Hepatocyte (in vitro differentiated cells): ENCODE data around the gene INPP5D. TPM values are rescaled to one million over a fixed set of nuclear protein-coding genes. Genes with fewer than 3 reads are reported as not detected.

Experiments used
- DNase-seq: peaks from one replicate; pipeline ENCODE4 v3.0.0-alpha.2; 2016; ENCODE audit warnings: low spot score
- H2AFZ ChIP-seq: fragments of 200-600 bp; sonication (generic); 2 replicates; pipeline ENCODE4 v1.6.0; 2016; ENCODE audit warnings: antibody characterized with exemption, mild to moderate bottlenecking
- H3K27ac ChIP-seq: fragments of 200-600 bp; sonication (generic); 2 replicates; pipeline ENCODE4 v1.5.1; 2016; ENCODE audit warnings: mild to moderate bottlenecking
- H3K27me3 ChIP-seq: fragments of 200-600 bp; sonication (generic); 2 replicates; pipeline ENCODE4 v1.6.1; 2016
- H3K36me3 ChIP-seq: fragments of 200-600 bp; sonication (generic); replicated peaks from 2 replicates; pipeline ENCODE4 v1.5.1; 2016; ENCODE audit warnings: low read depth; ENCODE audit not compliant: insufficient read depth
- H3K4me1 ChIP-seq: fragments of 200-600 bp; sonication (generic); 2 replicates; pipeline ENCODE4 v1.5.1; 2016; ENCODE audit warnings: mild to moderate bottlenecking, moderate library complexity; ENCODE audit not compliant: insufficient read depth
- H3K4me2 ChIP-seq: fragments of 200-600 bp; sonication (generic); 2 replicates; pipeline ENCODE4 v1.6.0; 2016
- H3K4me3 ChIP-seq: fragments of 200-600 bp; sonication (generic); 2 replicates; pipeline ENCODE4 v1.5.1; 2016; ENCODE audit warnings: mild to moderate bottlenecking
- H3K79me2 ChIP-seq: fragments of 200-600 bp; sonication (generic); 2 replicates; pipeline ENCODE4 v1.6.0; 2017; ENCODE audit warnings: mild to moderate bottlenecking
- H3K9me2 ChIP-seq: fragments of 200-600 bp; sonication (generic); replicated peaks from 2 replicates; pipeline ENCODE4 v1.6.0; 2017; ENCODE audit warnings: mild to moderate bottlenecking; ENCODE audit not compliant: insufficient read depth
- H3K9me3 ChIP-seq: fragments of 200-600 bp; sonication (generic); 2 replicates; pipeline ENCODE4 v1.5.1; 2016; ENCODE audit warnings: low read depth, mild to moderate bottlenecking
- H4K20me1 ChIP-seq: fragments of 200-600 bp; sonication (generic); 2 replicates; pipeline ENCODE4 v1.6.0; 2016; ENCODE audit warnings: mild to moderate bottlenecking; ENCODE audit not compliant: insufficient read depth, poor library complexity, severe bottlenecking
- CTCF ChIP-seq: fragments of 200-600 bp; sonication (generic); IDR thresholded peaks from 2 replicates; pipeline ENCODE4 v1.5.1; 2016; ENCODE audit warnings: antibody characterized with exemption, mild to moderate bottlenecking; ENCODE audit not compliant: poor library complexity
- EZH2 ChIP-seq: fragments of 200-600 bp; sonication (generic); IDR thresholded peaks from 2 replicates; pipeline ENCODE4 v1.6.1; 2016; ENCODE audit warnings: antibody characterized with exemption, mild to moderate bottlenecking, borderline replicate concordance
- EZH2phosphoT487 ChIP-seq: fragments of 200-600 bp; sonication (generic); IDR thresholded peaks from one replicate; pipeline ENCODE4 v1.6.1; 2018; ENCODE audit warnings: antibody characterized with exemption, mild to moderate bottlenecking, low read depth, moderate library complexity; ENCODE audit not compliant: unreplicated experiment, severe bottlenecking
- WGBS: methylation state at CpG from one replicate; pipeline ENCODE4 v1.1.6; 2016; ENCODE audit warnings: low lambda C conversion rate; ENCODE audit errors: missing lambda C conversion rate; 5-methylcytosine and 5-hydroxymethylcytosine counted together
- polyA plus RNA-seq: library from polyadenylated mRNA; unstranded; fragments of >200 nt; fragmentation: Nextera tagmentation; extraction: Ambion mirVana; gene quantifications from 2 replicates; pipeline ENCODE4 v1.2.1, GENCODE V29; 2016
- total RNA-seq: library from RNA; depleted of rRNA; stranded (reverse); fragments of >200 nt; gene quantifications from 2 replicates; pipeline ENCODE4 v1.2.3, GENCODE V29; 2014

Gene INPP5D
- total and polyA plus RNA-seq, 2 experiments from 2014 or later = 3.3 to 5.2 TPM

- H3K9me2 ChIP-seq = no peaks in the 10 kb centered on the region
- H3K36me3 ChIP-seq = no peaks in the 10 kb centered on the region
- H3K4me2 ChIP-seq = no peak overlapping the region
- H3K79me2 ChIP-seq = no peaks in the 10 kb centered on the region
- H3K4me1 ChIP-seq = no peaks in the 10 kb centered on the region
- no peaks in the 10 kb centered on the region for H3K27me3 ChIP-seq
- TF ChIP-seq EZH2phosphoT487 (no peak), CTCF (no peak), EZH2 (no peak)
- H3K27ac ChIP-seq = no peak overlapping the region
- no peak overlapping the region for H3K4me3 ChIP-seq
- no peak overlapping the region for H2AFZ ChIP-seq
- no peak for DNase-seq
- H4K20me1 ChIP-seq = no peaks in the 10 kb centered on the region
- 93% methylated on average over 17 of the region's 17 CpGs for WGBS
- H3K9me3 ChIP-seq = no peaks in the 10 kb centered on the region
Measured at GRCh38 chr2:233105156-233105895, 45.2 kb downstream of the INPP5D start.

- no peak for DNase-seq
- Histone ChIP-seq H3K4me3 (no peak overlapping the region), H3K27me3 (no peaks in the 10 kb centered on the region), H3K4me2 (no peak overlapping the region), H3K9me2 (no peaks in the 10 kb centered on the region), H2AFZ (no peak overlapping the region), H3K36me3 (no peaks in the 10 kb centered on the region), H3K27ac (no peak overlapping the region), H4K20me1 (no peaks in the 10 kb centered on the region), H3K4me1 (no peaks in the 10 kb centered on the region), H3K9me3 (no peaks in the 10 kb centered on the region), H3K79me2 (no peaks in the 10 kb centered on the region)
- TF ChIP-seq EZH2 (no peak), CTCF (no peak), EZH2phosphoT487 (no peak)
- 92% methylated on average over 4 of the region's 4 CpGs for WGBS
Measured at GRCh38 chr2:233105930-233106329, 45.8 kb downstream of the INPP5D start.

GRCh38 chr2:233107011-233107410 is 46.9 kb downstream of the INPP5D start:
- Histone ChIP-seq H3K4me2 (no peak overlapping the region), H3K79me2 (no peaks in the 10 kb centered on the region), H3K9me2 (no peaks in the 10 kb centered on the region), H4K20me1 (no peaks in the 10 kb centered on the region), H3K4me3 (no peak overlapping the region), H3K36me3 (no peaks in the 10 kb centered on the region), H3K27ac (no peak overlapping the region), H3K27me3 (no peaks in the 10 kb centered on the region), H3K9me3 (no peaks in the 10 kb centered on the region), H2AFZ (no peak overlapping the region), H3K4me1 (no peaks in the 10 kb centered on the region)
- TF ChIP-seq EZH2phosphoT487 (no peak), EZH2 (no peak), CTCF (no peak)
- 100% methylated on average over 1 of the region's 1 CpG for WGBS
- DNase-seq = no peak
